Measurements from ENCODE around the gene ZNF451.

GRCh38 chr6:57142178-57142525 is 52.2 kb downstream of the ZNF451 start:
- no peak for TF ChIP-seq CTCF (conservative IDR thresholded peaks at IDR 0.05; ENCODE audit: low read depth, low read length)
- no peak for TF ChIP-seq EZH2 (IDR thresholded peaks at IDR 0.05; ENCODE audit: low read length, unreplicated experiment)
- TF ChIP-seq EZH2phosphoT487 (IDR thresholded peaks at IDR 0.05; ENCODE audit: borderline replicate concordance, low read length), result no peak
